Stimulated activated CD4-positive, alpha-beta T cell treated with anti-CD3 and anti-CD28 coated beads, Interleukin-4, amount 100 ng/mL, for 1 hour (primary cell): Measurements from ENCODE around the gene RENBP.

Source experiments
- DNase-seq: peaks from one replicate; pipeline ENCODE4 v3.0.0-alpha.2; 2020

RENBP gene

DNA sequence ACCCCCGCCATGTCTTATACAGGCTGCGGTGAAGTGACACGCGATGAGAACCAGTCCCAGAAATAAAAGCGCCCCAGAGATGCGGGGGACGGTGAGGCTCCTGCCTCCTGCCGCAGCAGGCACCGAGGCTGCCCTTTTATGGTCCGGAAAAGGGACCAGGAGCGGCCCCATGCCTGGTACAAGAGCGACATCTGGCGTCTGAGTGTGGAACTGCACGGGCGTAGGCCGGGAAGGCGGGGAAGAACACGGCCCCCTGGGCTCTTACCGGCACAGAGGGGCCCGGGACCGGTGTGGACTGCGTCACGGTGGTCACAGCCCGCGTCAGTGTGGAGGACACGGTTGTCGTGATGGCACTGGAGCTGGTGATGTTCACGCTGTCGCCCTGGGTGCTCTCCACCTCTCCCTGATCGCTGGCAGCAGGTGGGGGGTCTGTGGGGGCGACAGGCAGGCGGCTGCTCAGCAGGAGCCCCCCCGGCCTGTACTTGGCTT is 8.9 kb upstream of the RENBP start:
- peak; percentile 74 for DNase-seq

DNA sequence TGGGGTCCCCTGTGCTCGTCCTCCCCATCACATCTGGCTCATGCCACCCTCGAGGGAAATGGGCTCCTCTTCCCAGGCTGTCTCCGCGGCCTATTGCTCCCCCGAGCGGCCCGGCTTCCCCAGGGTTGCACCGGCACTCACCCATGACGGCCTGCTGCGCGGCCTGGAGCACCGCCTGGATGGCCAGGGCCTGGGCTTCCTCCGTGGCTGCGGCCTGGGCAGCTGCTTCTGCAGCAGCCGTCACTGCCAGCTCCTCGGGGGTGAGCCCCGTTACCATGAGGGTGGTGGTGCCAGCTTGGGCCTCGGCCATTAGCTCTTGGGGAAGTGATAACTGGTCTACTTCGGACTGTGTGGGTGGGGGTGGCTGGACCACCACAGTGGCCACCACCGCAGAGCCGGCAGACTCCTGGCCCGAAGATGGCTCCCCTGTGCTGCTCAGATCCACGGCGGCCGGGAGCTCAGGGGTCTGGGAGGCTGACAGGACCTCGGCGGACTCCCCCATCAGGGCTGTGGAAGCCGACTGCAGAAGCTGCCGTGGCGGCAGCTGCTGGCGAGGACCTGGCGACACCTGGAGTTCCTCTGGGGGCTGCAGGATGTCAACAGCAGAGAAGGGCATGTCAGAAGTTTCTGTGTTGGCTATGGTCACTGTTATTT is 8.1 kb upstream of the RENBP start:
- no peak for DNase-seq

DNA sequence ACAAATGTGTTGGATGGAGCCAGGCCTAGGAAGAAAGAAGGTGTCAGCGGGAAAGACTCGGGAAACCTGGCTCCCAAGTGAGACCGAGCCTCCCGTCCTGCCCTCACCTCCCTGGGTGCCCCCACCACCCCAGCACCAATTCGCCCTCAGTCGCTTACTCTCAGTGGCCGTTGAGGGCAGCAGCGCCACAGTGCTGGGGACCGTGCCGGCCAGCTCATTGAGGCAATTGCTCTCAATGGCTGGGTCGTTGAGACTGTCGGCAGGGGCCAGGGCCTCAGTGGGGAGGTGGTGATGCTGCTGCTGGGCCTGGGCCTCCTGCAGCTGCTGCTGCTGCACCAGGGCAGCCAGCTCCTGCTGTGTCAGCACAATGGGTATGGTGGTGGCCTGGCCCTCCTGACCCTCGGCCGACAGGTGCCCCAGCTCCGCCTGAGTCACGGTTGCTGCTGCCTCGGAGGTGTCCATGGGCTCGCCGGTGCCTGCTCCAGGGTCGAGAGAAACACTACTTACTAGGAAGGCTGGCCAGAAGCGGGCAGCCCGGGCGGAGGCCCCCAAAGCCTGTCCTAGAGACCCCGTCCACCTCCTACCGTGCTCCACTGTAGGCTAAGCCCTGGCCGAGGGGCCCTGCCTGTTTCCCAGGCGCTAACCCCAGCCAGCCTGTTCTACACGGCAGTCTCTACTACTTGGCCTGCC is 7.4 kb upstream of the RENBP start:
- no peak for DNase-seq

DNA sequence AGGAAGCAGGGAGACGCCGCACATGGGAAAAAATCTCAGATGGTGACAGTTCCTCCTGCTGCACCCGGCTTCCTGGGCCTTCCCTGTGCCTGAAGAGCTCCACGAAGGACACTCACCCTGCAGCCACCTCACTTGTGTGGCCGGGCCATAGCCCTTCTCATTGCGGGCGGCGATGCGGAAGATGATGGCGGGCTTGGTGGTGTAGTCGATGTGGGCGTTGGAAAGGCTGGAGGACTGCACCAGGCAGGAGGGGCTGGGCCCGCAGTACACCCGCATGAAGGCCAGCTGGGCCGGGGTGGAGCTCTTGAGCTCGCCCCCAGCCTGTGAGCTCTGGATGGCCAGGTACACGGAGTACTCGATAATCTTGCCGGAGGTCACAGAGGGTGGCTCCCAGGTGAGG is 5.7 kb upstream of the RENBP start:
- no peak for DNase-seq

DNA sequence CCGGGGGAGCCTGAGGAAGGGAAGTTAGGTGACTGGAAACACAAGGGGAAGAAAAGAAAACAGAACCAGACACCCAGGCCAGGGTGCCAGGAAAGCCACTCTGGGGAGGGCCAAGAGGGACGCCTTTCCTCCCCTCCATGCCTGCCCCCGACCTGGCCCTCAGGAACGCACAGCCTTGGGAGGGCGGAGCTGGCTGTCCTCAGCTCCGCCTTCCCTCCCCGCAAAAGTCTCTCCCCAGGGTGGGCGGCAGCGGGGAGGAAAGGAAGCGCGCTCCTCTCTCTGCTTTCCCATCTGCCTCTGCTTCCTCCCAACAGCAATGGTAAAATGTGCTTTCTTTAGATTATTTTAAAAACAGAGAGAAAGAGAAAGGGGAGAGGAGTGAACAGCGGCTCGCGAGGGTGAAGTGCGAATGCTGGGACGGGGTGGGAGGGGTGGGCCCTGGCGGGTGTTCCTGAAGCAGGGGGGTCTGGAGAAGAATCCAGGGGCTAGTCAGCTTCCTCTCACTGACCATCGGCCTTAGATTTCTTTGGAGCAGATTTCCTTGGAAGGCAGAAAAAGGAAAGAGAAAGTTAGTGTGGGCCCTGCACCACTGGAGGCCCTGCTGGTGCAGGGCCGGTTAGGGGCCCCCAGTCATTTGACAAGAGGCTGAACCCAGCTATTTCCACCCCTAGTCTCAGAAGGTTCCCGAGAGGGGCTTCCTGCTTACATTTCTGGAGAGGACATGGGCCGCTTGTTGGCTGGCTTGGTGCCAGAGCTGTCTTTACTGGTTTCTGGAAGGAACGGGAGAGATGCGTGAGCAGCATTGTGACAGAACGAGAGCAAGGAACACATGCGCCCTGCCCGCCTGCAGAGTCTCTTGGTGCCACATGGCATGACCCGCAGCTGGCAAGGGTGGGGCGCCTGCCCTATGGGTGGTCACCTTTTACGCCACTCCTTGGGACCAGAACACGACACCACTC is 4.7 kb upstream of the RENBP start:
- DNase-seq, result no peak

DNA sequence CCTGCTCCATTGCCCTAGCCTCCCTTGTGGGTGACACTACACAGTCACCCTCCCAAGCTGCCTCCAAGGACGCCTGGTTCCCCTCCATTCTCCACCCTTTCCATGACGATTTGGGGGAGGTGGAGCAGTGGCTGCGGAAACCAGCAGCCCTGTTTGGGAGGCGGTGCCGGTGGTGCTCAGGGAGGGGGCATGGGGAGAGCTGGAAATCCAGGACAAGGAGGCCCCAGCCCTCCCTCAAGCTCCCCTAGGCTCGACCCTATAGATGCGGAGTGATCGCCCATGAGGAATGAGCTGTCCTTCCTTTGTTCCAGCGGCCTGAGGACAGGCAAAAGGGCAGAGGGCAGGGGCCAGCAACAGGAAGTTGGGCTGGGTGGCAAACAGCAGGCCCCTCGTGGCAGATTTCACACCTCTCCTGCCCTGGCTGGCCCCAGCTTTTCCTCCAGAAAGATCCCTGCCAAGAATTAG is 3.6 kb upstream of the RENBP start:
- no peak for DNase-seq

DNA sequence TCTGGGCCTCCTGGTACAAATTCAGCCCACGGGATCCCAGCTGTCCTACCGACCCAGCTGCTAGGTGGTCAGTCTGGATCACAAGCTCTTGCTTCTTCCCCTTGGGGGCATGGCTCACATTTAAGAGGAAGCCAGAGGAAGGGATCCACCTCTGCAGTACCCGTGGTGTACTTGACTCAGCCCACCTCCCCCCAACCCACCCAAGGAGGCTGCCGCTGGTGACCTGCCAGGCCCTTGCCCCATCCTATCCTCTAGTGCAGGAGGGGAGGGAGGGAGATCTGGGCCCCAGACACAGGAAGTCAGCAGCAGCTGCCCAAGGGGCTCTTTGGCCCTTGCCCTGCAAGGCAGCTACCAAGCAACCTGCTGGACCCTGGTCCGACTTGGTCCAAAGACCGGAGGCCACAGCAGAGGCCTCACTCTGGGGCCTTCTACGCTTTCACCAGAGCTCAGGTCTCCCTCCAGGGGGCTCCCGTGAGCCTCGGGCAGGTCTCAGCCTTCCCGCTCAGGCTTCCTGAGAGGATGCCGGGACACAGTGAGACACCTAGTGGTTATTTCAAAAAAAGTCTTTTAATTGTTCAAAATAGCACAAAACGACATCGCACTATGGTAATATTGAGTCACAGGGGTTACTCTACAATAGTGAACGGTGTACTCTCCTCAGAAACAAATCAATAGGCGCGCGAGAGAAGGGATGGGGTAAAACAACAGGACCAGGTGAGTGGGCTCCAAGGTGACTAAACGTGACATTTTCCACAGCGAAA is 2.7 kb upstream of the RENBP start:
- DNase-seq, result peak; percentile 76

DNA sequence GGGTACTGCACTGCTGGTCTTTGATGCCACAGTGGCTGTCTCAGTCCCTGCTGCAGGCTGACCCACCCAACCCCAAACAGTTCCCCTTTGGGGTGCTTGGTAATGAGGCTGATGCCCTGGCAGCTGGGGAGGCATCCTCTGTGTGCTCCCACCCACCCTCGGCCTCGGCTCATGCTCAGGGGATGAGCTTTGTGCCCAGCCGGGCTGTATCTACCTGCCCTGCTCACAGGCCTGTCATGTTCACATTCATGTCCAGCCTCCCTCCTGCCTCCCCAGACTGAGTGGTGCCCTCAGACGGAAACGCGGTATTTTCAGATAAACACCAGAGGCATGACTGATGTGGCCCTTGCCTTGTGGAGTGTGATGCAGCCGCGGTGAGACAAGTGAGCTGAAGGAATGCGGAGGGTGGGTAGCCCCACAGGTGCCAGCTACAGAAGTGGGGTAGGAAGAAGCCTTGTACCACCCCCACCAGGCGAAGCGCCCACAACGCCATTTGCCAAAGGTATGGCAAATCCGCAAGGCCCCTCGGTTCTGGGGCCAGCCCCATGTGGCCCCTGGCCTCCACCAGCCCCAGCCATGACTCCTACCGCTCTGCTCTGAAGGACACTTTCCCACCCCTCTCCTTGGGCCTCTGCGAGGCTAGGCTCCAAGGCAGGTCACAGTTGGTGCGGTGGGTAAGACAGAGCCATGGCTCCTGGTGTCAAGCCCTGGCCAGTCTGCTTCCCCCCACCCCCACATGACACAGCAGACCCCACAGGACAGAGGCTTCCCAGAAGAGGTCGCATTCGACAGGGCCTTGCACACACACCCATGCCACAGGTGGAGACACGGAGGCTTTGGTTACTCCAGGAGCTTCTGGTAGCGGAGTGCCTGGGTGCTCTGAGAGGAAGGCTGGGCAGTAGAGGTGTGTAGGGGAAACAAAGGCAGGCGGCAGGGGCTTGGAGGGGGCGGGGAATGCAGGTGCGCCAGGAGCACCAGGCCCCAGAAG is 1.8 kb upstream of the RENBP start:
- DNase-seq, result no peak

DNA sequence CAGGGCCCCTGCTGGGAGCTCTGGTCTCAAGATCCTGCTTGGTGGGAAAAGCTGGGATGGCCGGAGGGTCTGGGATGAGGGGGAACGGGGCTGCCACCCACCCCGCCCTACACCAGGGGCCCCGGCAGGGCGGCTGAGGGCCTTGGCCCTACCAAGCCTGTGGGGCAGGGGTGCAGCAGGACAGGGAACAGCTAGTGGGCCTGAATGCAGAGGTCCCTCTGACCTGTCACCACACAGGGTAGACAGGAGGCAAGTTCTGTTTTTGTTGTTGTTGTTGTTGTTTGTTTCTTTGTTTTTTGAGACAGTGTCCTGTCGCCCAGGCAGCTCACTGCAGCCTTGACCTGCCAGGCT is 332 bp upstream of the RENBP start:
- DNase-seq, result no peak

DNA sequence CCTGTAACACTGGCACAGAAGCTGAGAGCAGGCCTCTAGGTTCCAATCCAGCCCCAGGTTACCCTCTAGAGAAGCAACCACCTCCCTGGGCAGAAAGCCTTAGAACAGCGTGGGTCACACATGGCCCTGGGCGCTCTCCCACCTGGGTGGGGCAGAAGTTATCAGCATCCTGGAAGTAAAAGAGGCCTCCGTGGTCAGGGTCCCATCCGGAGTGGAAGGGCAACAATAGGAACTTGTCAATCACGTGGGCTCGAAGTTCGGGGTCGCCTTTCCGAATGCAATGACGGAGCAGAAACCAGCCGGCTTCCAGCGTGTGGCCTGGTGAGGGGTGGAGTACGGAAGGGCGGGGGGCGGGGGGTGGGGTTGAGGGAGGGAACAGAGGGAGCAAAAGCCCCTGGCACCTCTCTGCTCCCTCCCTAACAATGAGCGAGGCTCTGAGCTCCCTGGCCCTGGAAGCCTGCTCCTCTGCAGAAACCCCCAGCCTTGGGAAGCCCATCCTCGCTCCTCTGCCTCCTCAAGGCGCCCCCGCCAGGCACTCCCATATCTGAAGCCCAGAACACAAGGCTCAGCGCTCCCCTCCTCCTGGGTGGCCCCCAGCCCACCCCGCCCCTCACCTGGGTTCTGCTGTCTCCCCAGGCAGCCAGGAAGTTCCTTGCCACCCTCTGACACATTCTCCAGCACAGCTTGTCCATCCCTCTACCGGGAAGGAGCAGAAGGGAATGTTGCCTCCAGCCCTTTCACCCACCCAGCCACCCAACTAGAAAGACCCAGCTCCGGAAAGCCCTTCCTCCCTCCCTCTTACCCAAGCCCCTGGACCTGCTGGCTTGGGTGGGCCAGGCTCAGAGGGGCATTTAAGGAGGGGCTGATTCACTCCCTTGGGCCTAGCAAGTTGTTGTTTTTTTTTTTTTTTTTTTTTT is 2.8 kb downstream of the RENBP start:
- no peak for DNase-seq

DNA sequence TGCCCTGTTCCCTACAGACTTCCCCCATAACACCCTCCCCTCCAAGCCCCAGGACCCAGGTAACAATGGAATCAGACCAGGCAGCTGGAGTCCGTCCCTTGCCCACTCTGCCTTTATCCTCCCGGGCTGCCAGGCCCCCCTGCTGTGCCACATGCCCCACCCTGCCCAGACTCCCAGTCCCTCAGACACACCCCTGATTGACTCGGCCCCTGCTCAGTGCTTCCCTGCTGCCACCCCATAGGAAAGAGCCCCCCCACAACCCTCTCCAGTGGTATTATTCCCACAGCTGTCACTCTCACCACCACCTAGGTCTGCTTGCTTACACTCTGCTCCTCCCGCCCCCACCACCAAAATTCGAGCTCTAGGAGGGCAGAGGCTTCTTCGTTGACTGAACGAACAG is 4.9 kb downstream of the RENBP start:
- no peak for DNase-seq

DNA sequence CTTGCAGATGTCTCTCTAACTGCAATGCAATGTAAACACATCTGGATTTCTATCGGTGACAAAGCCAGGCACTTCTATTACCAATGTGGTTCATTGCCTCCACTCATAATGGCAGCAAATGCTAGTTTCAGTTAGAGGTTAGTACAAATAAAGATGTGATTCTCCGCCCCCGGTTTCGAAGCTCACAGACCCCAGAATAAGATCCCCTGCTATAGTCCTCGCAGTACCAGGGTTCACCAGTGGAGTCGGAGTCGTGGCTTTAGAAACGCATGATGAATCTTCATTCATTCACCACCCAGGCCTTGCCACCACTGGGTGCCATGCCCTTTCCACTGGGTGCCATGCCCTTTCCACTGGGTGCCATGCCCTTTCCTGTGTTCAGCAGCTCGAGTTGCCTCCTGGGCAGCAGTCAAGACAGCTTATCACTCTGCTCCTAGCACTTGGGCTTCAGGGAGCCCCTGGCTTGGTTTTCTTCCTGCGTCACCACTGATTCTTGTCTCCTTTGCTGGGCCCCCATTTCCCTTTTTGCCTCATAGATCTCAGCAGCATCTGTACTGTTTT is 6.1 kb downstream of the RENBP start:
- no peak for DNase-seq

DNA sequence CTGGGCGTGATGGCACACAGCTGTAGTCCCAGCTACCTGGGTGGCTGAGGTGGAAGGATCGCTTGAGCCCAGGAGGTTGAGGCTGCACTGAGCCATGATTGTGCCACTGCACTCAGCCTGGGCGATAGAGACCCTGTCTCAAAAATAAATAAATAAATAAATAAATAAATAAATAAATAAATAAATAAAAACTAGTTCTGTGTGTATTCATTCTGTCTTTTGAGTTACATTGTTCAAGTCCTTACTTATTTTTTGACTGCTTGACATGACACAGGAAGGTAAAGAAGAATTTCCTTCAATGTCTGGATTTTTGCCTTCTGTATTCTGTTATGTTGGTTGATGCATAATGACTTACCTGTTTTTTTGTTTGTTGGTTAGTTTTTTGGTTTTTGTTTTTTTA is 7.4 kb downstream of the RENBP start:
- DNase-seq, result no peak

DNA sequence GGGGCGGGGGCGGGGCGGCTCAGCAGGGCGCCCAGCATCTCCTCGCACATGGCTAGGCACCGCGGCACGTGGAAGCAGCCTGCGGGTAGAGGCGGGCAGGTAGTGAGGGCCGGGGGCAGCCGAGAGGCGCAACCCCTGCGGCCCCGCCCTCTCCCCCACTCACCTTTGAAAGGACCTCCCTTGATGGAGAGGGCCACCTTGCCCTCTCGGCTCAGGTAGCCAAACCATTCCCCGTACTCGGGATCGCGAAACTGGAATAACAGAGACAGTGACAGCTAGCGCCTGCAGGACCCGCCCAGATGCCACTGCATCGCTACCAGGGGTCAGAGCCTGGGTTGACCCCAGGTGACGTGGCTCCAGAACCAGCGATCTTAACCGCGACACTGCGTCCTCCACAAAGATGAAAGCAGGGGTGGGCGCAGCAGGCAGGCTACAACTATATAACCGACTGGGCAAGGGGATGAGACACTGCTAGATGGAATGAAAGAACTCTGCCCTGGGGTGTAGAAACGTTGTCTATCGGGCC is 9.1 kb downstream of the RENBP start:
- DNase-seq, result no peak

DNA sequence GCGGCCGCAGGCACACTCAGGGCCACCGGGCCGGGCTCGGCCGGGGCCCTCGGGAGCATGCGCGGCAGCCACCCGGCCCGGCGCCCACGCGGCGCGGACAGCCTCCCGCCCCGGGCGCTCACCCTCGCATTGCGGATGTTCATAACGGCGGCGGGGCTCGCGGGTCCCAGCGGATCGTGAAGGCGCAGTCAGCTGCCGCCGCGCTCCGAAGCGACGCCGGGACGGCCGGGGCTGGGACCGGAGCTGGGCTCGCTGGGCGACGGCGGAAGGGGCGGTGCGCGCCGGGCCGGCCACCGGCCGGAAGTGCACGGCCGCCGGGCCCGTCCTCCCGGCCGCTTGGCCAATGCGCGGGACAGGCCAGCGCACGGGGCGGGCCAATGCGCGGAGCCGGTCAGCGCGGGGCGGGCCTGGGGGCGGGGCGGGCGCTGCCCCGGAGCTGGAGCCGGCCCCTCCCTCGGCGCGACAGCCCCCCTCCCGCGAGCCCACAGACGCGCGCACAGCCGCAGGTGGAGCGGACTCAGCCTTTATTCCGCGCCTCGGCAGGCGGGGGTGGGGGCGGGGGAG is 9.6 kb downstream of the RENBP start, which contains the start of gene NAA10:
TSS of gene NAA10 (minus strand) at position 276 of the 564 bp plus-strand sequence. CDS start at position 143, 133 bp downstream.
- peak; percentile 63 for DNase-seq

DNA sequence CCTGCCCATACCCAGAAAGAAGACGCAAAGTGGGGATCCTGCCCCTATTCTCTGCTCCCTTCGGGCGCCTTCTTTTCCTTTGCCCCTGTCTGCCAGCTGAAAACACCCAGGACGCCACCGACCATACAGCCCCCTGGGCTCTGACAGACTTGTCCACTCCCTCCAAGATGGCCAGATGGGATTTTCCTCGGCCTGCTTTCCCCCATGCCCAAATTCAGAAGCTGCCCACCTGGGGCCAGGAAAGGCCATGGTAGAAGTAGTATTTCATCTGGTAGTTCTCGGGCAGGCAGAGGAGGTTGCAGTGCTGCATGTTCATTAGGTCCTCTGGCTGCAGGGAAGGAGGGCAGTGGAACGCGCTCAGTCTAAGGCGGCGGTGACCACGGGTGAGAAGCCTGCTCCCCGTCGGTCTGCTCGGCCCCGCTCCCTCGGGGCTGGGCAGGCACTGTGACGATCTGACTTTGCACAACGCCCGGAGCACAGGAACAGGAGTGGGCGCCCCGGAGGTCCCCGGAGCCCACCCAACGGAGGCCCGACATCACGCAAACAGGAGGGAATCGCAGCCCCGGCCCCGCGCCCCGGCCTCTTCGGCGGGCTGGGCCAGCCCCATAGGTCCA is 10.2 kb downstream of the RENBP start:
- DNase-seq, result no peak

DNA sequence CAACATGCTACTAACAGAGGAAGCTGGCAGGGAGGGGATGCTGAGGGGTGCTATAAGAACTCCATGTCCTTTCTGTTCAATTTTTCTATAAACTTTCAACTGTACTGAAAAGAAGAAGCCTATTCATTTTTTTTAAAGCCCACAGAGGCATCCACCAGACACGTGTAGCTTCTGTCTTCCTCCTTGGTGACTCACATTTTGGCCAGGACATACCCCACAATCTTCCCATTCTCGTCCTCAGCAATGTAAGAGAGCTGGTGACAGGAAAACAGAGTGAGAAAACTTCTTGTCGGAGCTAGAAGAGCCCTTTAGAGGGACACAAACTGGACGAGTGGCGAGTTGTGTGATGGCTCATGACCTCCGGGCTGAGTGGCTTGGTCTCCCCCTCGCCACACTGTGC is 10.7 kb downstream of the RENBP start:
- DNase-seq, result no peak

DNA sequence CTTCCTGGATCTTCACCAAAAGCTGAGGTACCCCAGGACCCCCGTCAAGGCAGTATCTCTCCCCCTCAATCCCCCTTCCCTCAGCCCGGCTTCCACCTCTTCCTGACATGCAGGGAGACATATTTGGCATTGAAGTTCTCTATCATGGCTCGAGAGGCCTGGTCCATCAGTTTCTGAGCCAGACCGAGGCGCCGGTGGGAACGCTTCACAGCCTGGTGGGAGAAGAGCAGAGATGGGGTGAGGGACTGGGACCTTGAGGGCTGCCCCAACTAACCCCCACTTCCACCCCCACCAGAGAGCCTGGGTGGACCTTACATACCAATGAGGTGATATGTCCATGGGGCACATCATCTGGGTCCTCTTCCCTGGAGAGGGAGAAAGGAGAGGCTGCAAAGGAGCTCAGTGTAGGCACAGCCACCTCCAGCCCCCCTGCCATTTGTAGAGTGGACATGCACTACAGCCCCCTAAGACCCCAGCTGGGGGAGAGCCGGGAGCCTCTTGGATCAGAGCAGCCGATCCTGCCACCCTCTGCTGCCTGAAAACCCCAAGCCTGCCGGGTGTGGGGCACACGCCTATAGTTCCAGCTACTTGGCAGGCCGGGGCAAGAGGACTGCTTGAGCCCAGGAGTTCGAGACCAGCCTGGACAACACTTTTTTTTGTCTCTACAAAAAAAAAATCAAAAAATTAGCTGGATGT is 12.1 kb downstream of the RENBP start:
- no peak for DNase-seq
